A549 (cell line): ENCODE measurements around the gene CRIP2. TPM values are rescaled to one million over a fixed set of nuclear protein-coding genes. Genes with fewer than 3 reads are reported as not detected.

Experiments used
- ATAC-seq, 2 experiments: fragments of 200-7000 bp in 1 of 2; fragments of >200 bp in 1 of 2; cut with Nextera tagmentation in 1 of 2; cut with Tn5 transposase in 1 of 2; 3 replicates each; pipeline versions ENCODE4 v1.8.0 to v1.9.1; 2018 to 2020; ENCODE audit warnings: mild to moderate bottlenecking in 1 of 2, moderate library complexity in 1 of 2
- CTCF ChIA-PET: fragments of 300-600 bp; sonication (Branson Sonifier 250); formaldehyde crosslinking; extraction: SDS; loops from one replicate; lab custom pipeline; 2021; ENCODE audit warnings: antibody characterized with exemption, inconsistent platforms; lab: Yijun Ruan, JAX
- POLR2A ChIA-PET: fragments of 350-600 bp; formaldehyde crosslinking; extraction: SDS; loops from one replicate; lab custom pipeline; 2021; ENCODE audit warnings: antibody characterized with exemption, inconsistent platforms; lab: Yijun Ruan, JAX
- DNase-seq, 2 experiments: peaks; one replicate each; pipeline versions ENCODE4 v3.0.0 to v3.0.0-alpha.2; 2011 to 2016; ENCODE audit warnings: low read depth in 1 of 2, low spot score in 1 of 2
- FAIRE-seq: peaks from 2 replicates; lab custom pipeline; 2011; peaks lifted over from hg19 to GRCh38; lab: Jason Lieb, UNC
- H3K27ac ChIP-seq, 2 experiments: fragments of >200 bp; sonication (Bioruptor Twin); formaldehyde crosslinking; 3 replicates each; pipeline ENCODE4 v1.5.1; 2016 to 2017
- H3K4me1 ChIP-seq: fragments of >200 bp; sonication (Bioruptor Twin); formaldehyde crosslinking; 3 replicates; pipeline ENCODE4 v1.6.1; 2016
- H3K4me2 ChIP-seq: fragments of >200 bp; sonication (Bioruptor Twin); formaldehyde crosslinking; 3 replicates; pipeline ENCODE4 v1.6.1; 2016
- H3K4me3 ChIP-seq: fragments of >200 bp; sonication (Bioruptor Twin); formaldehyde crosslinking; 3 replicates; pipeline ENCODE4 v1.5.1; 2016
- H3K9me3 ChIP-seq: fragments of >200 bp; sonication (Bioruptor Twin); formaldehyde crosslinking; 3 replicates; pipeline ENCODE4 v1.6.1; 2016
- BHLHE40 ChIP-seq: IDR thresholded peaks from 2 replicates; pipeline ENCODE4 v1.6.1; 2012; ENCODE audit warnings: low read depth, low read length, inconsistent platforms
- CBX8 ChIP-seq: fragments of 200-600 bp; sonication (generic); IDR thresholded peaks from 2 replicates; pipeline ENCODE4 v1.6.1; 2016
- CHD2 ChIP-seq: fragments of 150-350 bp; IDR thresholded peaks from 2 replicates; pipeline ENCODE4 v1.6.1; 2014; ENCODE audit warnings: low read length; ENCODE audit not compliant: partially characterized antibody
- ESRRA ChIP-seq: fragments of 150-350 bp; IDR thresholded peaks from 2 replicates; pipeline ENCODE4 v1.6.1; 2014; ENCODE audit warnings: mild to moderate bottlenecking, low read length, borderline replicate concordance
- FOSL2 ChIP-seq, 2 experiments: fragments of 450-650 bp in 1 of 2; fragments of >200 bp in 1 of 2; sonication (Bioruptor Twin) in 1 of 2; formaldehyde crosslinking; IDR thresholded peaks; 2 replicates each; pipeline versions ENCODE4 v1.5.0 to v1.6.1; 2016 to 2020; ENCODE audit warnings: mild to moderate bottlenecking in 1 of 2, moderate library complexity in 1 of 2
- FOXS1 ChIP-seq: fragments of 250-450 bp; sonication (Bioruptor Pico); IDR thresholded peaks from 2 replicates; pipeline ENCODE4 v1.5.0; 2020; ENCODE audit warnings: mild to moderate bottlenecking, moderate library complexity
- GATA3 ChIP-seq: IDR thresholded peaks from 2 replicates; pipeline ENCODE4 v1.6.1; 2012; ENCODE audit warnings: borderline replicate concordance
- HEYL ChIP-seq: fragments of 250-450 bp; sonication (Bioruptor Pico); IDR thresholded peaks from 2 replicates; pipeline ENCODE4 v1.8.0; 2021; ENCODE audit warnings: mild to moderate bottlenecking, moderate library complexity
- HOXA7 ChIP-seq: fragments of 250-450 bp; sonication (Bioruptor Pico); IDR thresholded peaks from 2 replicates; pipeline ENCODE4 v1.5.0; 2020; ENCODE audit warnings: mild to moderate bottlenecking, moderate library complexity
- HOXB13 ChIP-seq: fragments of 250-450 bp; sonication (Bioruptor Pico); IDR thresholded peaks from 2 replicates; pipeline ENCODE4 v1.5.0; 2020; ENCODE audit warnings: low read depth, mild to moderate bottlenecking, moderate library complexity
- JUN ChIP-seq, 2 experiments: fragments of >200 bp; sonication (Bioruptor Twin); formaldehyde crosslinking; IDR thresholded peaks; 2 replicates in 1 of 2; 3 replicates in 1 of 2; pipeline ENCODE4 v1.6.1; 2016 to 2017
- JUNB ChIP-seq: fragments of >200 bp; sonication (Bioruptor Twin); formaldehyde crosslinking; IDR thresholded peaks from 2 replicates; pipeline ENCODE4 v1.6.1; 2016
- KDM5A ChIP-seq: fragments of 200-600 bp; sonication (generic); IDR thresholded peaks from 2 replicates; pipeline ENCODE4 v1.6.1; 2016; ENCODE audit warnings: antibody characterized with exemption, mild to moderate bottlenecking
- MAFK ChIP-seq: fragments of 450-650 bp; IDR thresholded peaks from 2 replicates; pipeline ENCODE4 v1.6.1; 2014; ENCODE audit not compliant: partially characterized antibody
- MYC ChIP-seq: IDR thresholded peaks from 2 replicates; pipeline ENCODE4 v1.6.1; 2012; ENCODE audit warnings: mild to moderate bottlenecking, inconsistent platforms, low read length, improper control_type of control experiment, borderline replicate concordance
- POLR2A ChIP-seq: IDR thresholded peaks from 2 replicates; pipeline ENCODE4 v1.6.1; 2012; ENCODE audit warnings: mild to moderate bottlenecking, low read length
- POLR2AphosphoS2 ChIP-seq: conservative IDR thresholded peaks from 2 replicates; pipeline ENCODE4 v1.6.1; 2012; ENCODE audit warnings: low read length, improper control_type of control experiment, inconsistent platforms
- RAD21 ChIP-seq, 2 experiments: fragments of >200 bp in 1 of 2; sonication (Bioruptor Twin) in 1 of 2; formaldehyde crosslinking in 1 of 2; IDR thresholded peaks in 1 of 2; conservative IDR thresholded peaks in 1 of 2; 2 replicates in 1 of 2; 3 replicates in 1 of 2; pipeline ENCODE4 v1.6.1; 2012 to 2018; ENCODE audit warnings: inconsistent platforms in 1 of 2
- RARB ChIP-seq: fragments of 250-450 bp; sonication (Bioruptor Pico); IDR thresholded peaks from 2 replicates; pipeline ENCODE4 v1.8.0; 2021; ENCODE audit warnings: mild to moderate bottlenecking, moderate library complexity
- RCOR1 ChIP-seq: fragments of 150-350 bp; IDR thresholded peaks from 2 replicates; pipeline ENCODE4 v1.6.1; 2014; ENCODE audit warnings: antibody characterized with exemption, low read length, low read depth
- RFX5 ChIP-seq: fragments of 450-650 bp; IDR thresholded peaks from 2 replicates; pipeline ENCODE4 v1.7.1; 2014; ENCODE audit warnings: antibody characterized with exemption, mild to moderate bottlenecking, moderate library complexity
- RNF2 ChIP-seq: fragments of 200-600 bp; sonication (generic); IDR thresholded peaks from 2 replicates; pipeline ENCODE4 v1.6.1; 2016; ENCODE audit warnings: low read depth, mild to moderate bottlenecking, antibody characterized with exemption, moderate library complexity, borderline replicate concordance
- SREBF2 ChIP-seq: fragments of 450-650 bp; IDR thresholded peaks from 2 replicates; pipeline ENCODE4 v1.6.1; 2014; ENCODE audit warnings: mild to moderate bottlenecking, moderate library complexity
- TFCP2L1 ChIP-seq: fragments of 250-450 bp; sonication (Bioruptor Pico); IDR thresholded peaks from 2 replicates; pipeline ENCODE4 v1.5.0; 2021; ENCODE audit warnings: mild to moderate bottlenecking
- TP53 ChIP-seq: fragments of 250-450 bp; sonication (Bioruptor Pico); IDR thresholded peaks from 2 replicates; pipeline ENCODE4 v1.5.0; 2021; ENCODE audit warnings: mild to moderate bottlenecking, moderate library complexity
- ZFP36 ChIP-seq: fragments of 450-650 bp; IDR thresholded peaks from 2 replicates; pipeline ENCODE4 v1.6.1; 2014; ENCODE audit warnings: borderline replicate concordance; ENCODE audit not compliant: partially characterized antibody
- ZNF302 ChIP-seq: fragments of 250-450 bp; sonication (Bioruptor Pico); IDR thresholded peaks from 2 replicates; pipeline ENCODE4 v1.9.0; 2021; ENCODE audit warnings: inconsistent platforms, mild to moderate bottlenecking, moderate library complexity
- WGBS: methylation state at CpG from one replicate; pipeline ENCODE4 v1.1.6; 2017; ENCODE audit errors: missing lambda C conversion rate; 5-methylcytosine and 5-hydroxymethylcytosine counted together
- polyA plus RNA-seq, 4 experiments: library from polyadenylated mRNA; depleted of rRNA in 3 of 4; stranded (reverse); fragments of >200 nt; fragmentation: RNase III in 1 of 4; extraction: RNeasy Plus Mini Kit Qiagen cat#74134 plus additional on column Dnase treatment in 1 of 4; gene quantifications; 2 replicates in 3 of 4; 3 replicates in 1 of 4; pipeline ENCODE4 v1.2.3, GENCODE V29; 2011 to 2017
- TF ChIP-seq, protein P1 (sequence below): fragments of >200 bp; sonication (Bioruptor Twin); formaldehyde crosslinking; IDR thresholded peaks from 3 replicates; pipeline ENCODE4 v1.5.1; 2016
- TF ChIP-seq, protein P2 (sequence below): fragments of >200 bp; sonication (Bioruptor Twin); formaldehyde crosslinking; IDR thresholded peaks from 3 replicates; pipeline ENCODE4 v1.6.1; 2016
- TF ChIP-seq, protein P3 (sequence below): IDR thresholded peaks from 2 replicates; pipeline ENCODE4 v1.6.1; 2012; ENCODE audit warnings: low read depth, borderline replicate concordance
- TF ChIP-seq, protein P4 (sequence below): fragments of >200 bp; sonication (Bioruptor Twin); formaldehyde crosslinking; IDR thresholded peaks from 2 replicates; pipeline ENCODE4 v1.6.1; 2016

Gene CRIP2
- polyA plus RNA-seq, 2 of the 4 experiments (the other 2 are of a cell fraction) = 41.0 to 67.3 TPM

DNA sequence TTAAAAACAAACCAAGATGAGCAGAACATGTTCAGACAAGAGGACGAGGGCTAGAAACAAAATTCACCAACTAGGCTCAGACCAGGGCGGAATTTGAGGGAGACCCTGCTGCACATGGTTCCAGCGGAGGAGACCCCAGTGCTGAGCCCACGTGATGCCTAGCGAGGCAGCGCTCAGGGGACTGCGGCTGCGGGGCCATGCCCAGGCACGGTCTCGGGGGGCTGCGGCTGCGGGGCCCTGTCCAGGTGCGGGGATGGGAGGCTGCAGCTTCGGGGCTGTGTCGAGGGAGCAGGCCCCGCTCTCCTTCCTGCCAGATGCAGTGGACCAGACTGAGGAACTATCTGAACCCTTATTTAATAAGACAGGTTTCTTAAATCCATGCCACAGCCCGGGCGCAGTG, 12.7 kb upstream of the CRIP2 start:
- TF ChIP-seq ZFP36 (no peak), BHLHE40 (no peak), RNF2 (no peak), JUNB (no peak), ZNF302 (CRISPR knock-in tag) (no peak), MAFK (no peak), FOXS1 (CRISPR knock-in tag) (no peak), HOXA7 (CRISPR knock-in tag) (no peak), ESRRA (no peak), RAD21 (conservative IDR thresholded peaks at IDR 0.05 in 1 of 2, IDR thresholded peaks at IDR 0.05 in 1 of 2) (no peak), RCOR1 (no peak), JUN (IDR thresholded peaks at IDR 0.05) (no peak), FOSL2 (IDR thresholded peaks at IDR 0.05) (no peak), FOSL2 (CRISPR knock-in tag; IDR thresholded peaks at IDR 0.05) (no peak), CHD2 (no peak), GATA3 (no peak), MYC (no peak)
- TF ChIP-seq, protein P1, sequence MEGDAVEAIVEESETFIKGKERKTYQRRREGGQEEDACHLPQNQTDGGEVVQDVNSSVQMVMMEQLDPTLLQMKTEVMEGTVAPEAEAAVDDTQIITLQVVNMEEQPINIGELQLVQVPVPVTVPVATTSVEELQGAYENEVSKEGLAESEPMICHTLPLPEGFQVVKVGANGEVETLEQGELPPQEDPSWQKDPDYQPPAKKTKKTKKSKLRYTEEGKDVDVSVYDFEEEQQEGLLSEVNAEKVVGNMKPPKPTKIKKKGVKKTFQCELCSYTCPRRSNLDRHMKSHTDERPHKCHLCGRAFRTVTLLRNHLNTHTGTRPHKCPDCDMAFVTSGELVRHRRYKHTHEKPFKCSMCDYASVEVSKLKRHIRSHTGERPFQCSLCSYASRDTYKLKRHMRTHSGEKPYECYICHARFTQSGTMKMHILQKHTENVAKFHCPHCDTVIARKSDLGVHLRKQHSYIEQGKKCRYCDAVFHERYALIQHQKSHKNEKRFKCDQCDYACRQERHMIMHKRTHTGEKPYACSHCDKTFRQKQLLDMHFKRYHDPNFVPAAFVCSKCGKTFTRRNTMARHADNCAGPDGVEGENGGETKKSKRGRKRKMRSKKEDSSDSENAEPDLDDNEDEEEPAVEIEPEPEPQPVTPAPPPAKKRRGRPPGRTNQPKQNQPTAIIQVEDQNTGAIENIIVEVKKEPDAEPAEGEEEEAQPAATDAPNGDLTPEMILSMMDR = no peak
- TF ChIP-seq, protein P2, sequence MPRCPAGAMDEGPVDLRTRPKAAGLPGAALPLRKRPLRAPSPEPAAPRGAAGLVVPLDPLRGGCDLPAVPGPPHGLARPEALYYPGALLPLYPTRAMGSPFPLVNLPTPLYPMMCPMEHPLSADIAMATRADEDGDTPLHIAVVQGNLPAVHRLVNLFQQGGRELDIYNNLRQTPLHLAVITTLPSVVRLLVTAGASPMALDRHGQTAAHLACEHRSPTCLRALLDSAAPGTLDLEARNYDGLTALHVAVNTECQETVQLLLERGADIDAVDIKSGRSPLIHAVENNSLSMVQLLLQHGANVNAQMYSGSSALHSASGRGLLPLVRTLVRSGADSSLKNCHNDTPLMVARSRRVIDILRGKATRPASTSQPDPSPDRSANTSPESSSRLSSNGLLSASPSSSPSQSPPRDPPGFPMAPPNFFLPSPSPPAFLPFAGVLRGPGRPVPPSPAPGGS = no peak
- H3K9me3 ChIP-seq = no peaks in the 10 kb centered on the region
- peaks cover 11% of the 10 kb centered on the region for H3K4me1 ChIP-seq
- ChIA-PET CTCF (interaction anchor here (1.8 to 3.5 kb wide), 2 partner anchors 19 to 28 kb away, joined by 6 to 14 read pairs; no protein-coding TSS in a partner anchor), POLR2A (no interaction called here)
- no peak overlapping the region for H3K4me2 ChIP-seq
- ATAC-seq (no peak), FAIRE-seq (no peak), DNase-seq (no peak)
- H3K27ac ChIP-seq = no peak overlapping the region
- WGBS = 97% methylated on average over 15 of the region's 18 CpGs
- no peak overlapping the region for H3K4me3 ChIP-seq

DNA sequence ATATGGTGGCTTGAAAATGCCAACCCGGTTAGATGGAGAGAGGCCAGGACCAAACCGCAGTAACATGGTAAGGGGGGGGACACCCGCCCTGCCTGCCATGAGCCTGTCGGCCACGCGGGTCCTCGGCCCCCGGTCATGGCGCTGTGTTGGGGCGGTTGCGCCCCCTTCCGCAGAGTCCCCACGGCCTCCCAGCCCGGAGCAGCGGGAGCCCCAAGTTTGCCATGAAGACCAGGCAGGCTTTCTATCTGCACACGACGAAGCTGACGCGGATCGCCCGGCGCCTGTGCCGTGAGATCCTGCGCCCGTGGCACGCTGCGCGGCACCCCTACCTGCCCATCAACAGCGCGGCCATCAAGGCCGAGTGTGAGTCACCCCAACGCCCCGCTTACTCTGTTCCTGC, 10.1 kb upstream of the CRIP2 start:
- ChIA-PET CTCF (interaction anchor here (1.0 to 9.6 kb wide), 3 partner anchors 8 to 25 kb away, joined by 3 to 58 read pairs (median 8); partner anchors contain the start of gene TEDC1), POLR2A (no interaction called here)
- DNase-seq (no peak), ATAC-seq (no peak), FAIRE-seq (no peak)
- TF ChIP-seq SREBF2 = no peak
- no peak for TF ChIP-seq FOSL2 (IDR thresholded peaks at IDR 0.05)
- TF ChIP-seq FOSL2 (CRISPR knock-in tag; IDR thresholded peaks at IDR 0.05) = no peak
- no peak for TF ChIP-seq HOXB13 (CRISPR knock-in tag)
- TF ChIP-seq, protein P1 = no peak
- no peak for TF ChIP-seq RARB (CRISPR knock-in tag)
- TF ChIP-seq JUNB = no peak
- TF ChIP-seq, protein P2 = no peak
- TF ChIP-seq TP53 = no peak
- no peak for TF ChIP-seq RFX5
- no peak for TF ChIP-seq POLR2AphosphoS2
- TF ChIP-seq TFCP2L1 (CRISPR knock-in tag) = no peak
- no peak for TF ChIP-seq KDM5A
- no peak for TF ChIP-seq CBX8
- TF ChIP-seq, protein P3, sequence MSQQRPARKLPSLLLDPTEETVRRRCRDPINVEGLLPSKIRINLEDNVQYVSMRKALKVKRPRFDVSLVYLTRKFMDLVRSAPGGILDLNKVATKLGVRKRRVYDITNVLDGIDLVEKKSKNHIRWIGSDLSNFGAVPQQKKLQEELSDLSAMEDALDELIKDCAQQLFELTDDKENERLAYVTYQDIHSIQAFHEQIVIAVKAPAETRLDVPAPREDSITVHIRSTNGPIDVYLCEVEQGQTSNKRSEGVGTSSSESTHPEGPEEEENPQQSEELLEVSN = no peak
- TF ChIP-seq JUN (IDR thresholded peaks at IDR 0.05) = no peak
- TF ChIP-seq HEYL (CRISPR knock-in tag) = no peak
- no peak for TF ChIP-seq HOXA7 (CRISPR knock-in tag)
- no peak for TF ChIP-seq POLR2A
- TF ChIP-seq, protein P4, sequence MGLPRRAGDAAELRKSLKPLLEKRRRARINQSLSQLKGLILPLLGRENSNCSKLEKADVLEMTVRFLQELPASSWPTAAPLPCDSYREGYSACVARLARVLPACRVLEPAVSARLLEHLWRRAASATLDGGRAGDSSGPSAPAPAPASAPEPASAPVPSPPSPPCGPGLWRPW = no peak
- no peak overlapping the region for H3K4me2 ChIP-seq
- WGBS = 92% methylated on average over 31 of the region's 33 CpGs
- peaks cover 11% of the 10 kb centered on the region for H3K4me1 ChIP-seq
- H3K4me3 ChIP-seq = no peak overlapping the region
- no peaks in the 10 kb centered on the region for H3K9me3 ChIP-seq
- H3K27ac ChIP-seq = no peak overlapping the region
